Fibroblast of lung (primary cell): ENCODE results near the gene AOC3. TPM values are rescaled to one million over a fixed set of nuclear protein-coding genes. Genes with fewer than 3 reads are reported as not detected.
A peak's percentile ranks its signal among the peaks of the same experiment; 100 is the strongest.

Source experiments
- DNase-seq, 2 donors: peaks; one replicate each; pipeline versions ENCODE4 v3.0.0 to v3.0.0-alpha.2; 2010; ENCODE audit warnings: low read depth in 2 of 2
- H2AFZ ChIP-seq: 2 replicates; pipeline ENCODE4 v1.5.1; 2012; ENCODE audit warnings: low read length, control low read depth, inconsistent platforms
- H3K27ac ChIP-seq: 2 replicates; pipeline ENCODE4 v1.5.1; 2011; ENCODE audit warnings: low read length, control low read depth; ENCODE audit not compliant: insufficient read depth
- H3K27me3 ChIP-seq: 2 replicates; pipeline ENCODE4 v1.5.1; 2011; ENCODE audit warnings: mild to moderate bottlenecking, low read length; ENCODE audit not compliant: control insufficient read depth, insufficient read depth
- H3K36me3 ChIP-seq: 2 replicates; pipeline ENCODE4 v1.5.1; 2011; ENCODE audit warnings: low read length; ENCODE audit not compliant: control insufficient read depth, insufficient read depth
- H3K4me1 ChIP-seq: 2 replicates; pipeline ENCODE4 v1.5.1; 2011; ENCODE audit warnings: low read length; ENCODE audit not compliant: control insufficient read depth, insufficient read depth; ENCODE audit errors: extremely low read depth
- H3K4me2 ChIP-seq: 2 replicates; pipeline ENCODE4 v1.5.1; 2011; ENCODE audit warnings: low read length, control low read depth; ENCODE audit not compliant: insufficient read depth; ENCODE audit errors: extremely low read depth
- H3K4me3 ChIP-seq, 4 experiments: fragments of 200-600 bp in 1 of 4; sonication (generic) in 1 of 4; replicated peaks in 1 of 4; 2 replicates each; pipeline ENCODE4 v1.5.1; 2011 to 2016; ENCODE audit warnings: low read length in 4 of 4, low read depth in 3 of 4, mild to moderate bottlenecking in 3 of 4, control low read depth in 2 of 4, inconsistent platforms in 1 of 4, mixed read lengths in 1 of 4; ENCODE audit not compliant: insufficient read depth in 1 of 4; ENCODE audit errors: control extremely low read depth in 1 of 4
- H3K79me2 ChIP-seq: 2 replicates; pipeline ENCODE4 v1.5.1; 2012; ENCODE audit warnings: mild to moderate bottlenecking, low read length, inconsistent platforms; ENCODE audit not compliant: control insufficient read depth, insufficient read depth
- H3K9ac ChIP-seq: 2 replicates; pipeline ENCODE4 v1.5.1; 2011; ENCODE audit warnings: mild to moderate bottlenecking, low read length, control low read depth; ENCODE audit not compliant: insufficient read depth
- H3K9me3 ChIP-seq: 2 replicates; pipeline ENCODE4 v1.5.1; 2012; ENCODE audit warnings: low read depth, low read length; ENCODE audit not compliant: control insufficient read depth, insufficient read depth
- H4K20me1 ChIP-seq: 2 replicates; pipeline ENCODE4 v1.5.1; 2011; ENCODE audit warnings: low read length; ENCODE audit not compliant: control insufficient read depth, insufficient read depth; ENCODE audit errors: extremely low read depth
- EZH2 ChIP-seq: IDR thresholded peaks from 2 replicates; pipeline ENCODE4 v1.5.1; 2012; ENCODE audit warnings: low read length, control low read depth, mild to moderate bottlenecking; ENCODE audit errors: missing control alignments
- polyA minus RNA-seq: library from RNA; depleted of rRNA, polyadenylated mRNA; stranded (reverse); fragments of >200 nt; gene quantifications from 2 replicates; pipeline ENCODE4 v1.2.3, GENCODE V29; 2011; ENCODE audit warnings: low replicate concordance
- polyA plus RNA-seq, 2 donors: library from polyadenylated mRNA; depleted of rRNA in 1 of 2; stranded (reverse) in 1 of 2; unstranded in 1 of 2; fragments of >200 nt; gene quantifications; 2 replicates each; pipeline ENCODE4 v1.2.1, GENCODE V29; 2011 to 2012; ENCODE audit warnings: missing spikeins in 1 of 2
- total RNA-seq: library from RNA; depleted of rRNA; stranded (reverse); fragments of >200 nt; gene quantifications from 2 replicates; pipeline ENCODE4 v1.2.1, GENCODE V29; 2014
- TF ChIP-seq, protein P1 (sequence below), 2 donors: IDR thresholded peaks in 1 of 2; conservative IDR thresholded peaks in 1 of 2; 1 replicate in 1 of 2; 2 replicates in 1 of 2; pipeline ENCODE4 v1.5.1; 2011 to 2012; ENCODE audit warnings: low read length in 2 of 2, control low read depth in 1 of 2, inconsistent platforms in 1 of 2, low read depth in 1 of 2, mild to moderate bottlenecking in 1 of 2

The AOC3 gene, protein sequence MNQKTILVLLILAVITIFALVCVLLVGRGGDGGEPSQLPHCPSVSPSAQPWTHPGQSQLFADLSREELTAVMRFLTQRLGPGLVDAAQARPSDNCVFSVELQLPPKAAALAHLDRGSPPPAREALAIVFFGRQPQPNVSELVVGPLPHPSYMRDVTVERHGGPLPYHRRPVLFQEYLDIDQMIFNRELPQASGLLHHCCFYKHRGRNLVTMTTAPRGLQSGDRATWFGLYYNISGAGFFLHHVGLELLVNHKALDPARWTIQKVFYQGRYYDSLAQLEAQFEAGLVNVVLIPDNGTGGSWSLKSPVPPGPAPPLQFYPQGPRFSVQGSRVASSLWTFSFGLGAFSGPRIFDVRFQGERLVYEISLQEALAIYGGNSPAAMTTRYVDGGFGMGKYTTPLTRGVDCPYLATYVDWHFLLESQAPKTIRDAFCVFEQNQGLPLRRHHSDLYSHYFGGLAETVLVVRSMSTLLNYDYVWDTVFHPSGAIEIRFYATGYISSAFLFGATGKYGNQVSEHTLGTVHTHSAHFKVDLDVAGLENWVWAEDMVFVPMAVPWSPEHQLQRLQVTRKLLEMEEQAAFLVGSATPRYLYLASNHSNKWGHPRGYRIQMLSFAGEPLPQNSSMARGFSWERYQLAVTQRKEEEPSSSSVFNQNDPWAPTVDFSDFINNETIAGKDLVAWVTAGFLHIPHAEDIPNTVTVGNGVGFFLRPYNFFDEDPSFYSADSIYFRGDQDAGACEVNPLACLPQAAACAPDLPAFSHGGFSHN
- total RNA-seq (0.17 and 0.26 TPM in 2 replicates), polyA plus RNA-seq (0.23 and 3.5 TPM in 2 replicates), polyA minus RNA-seq (5.3 TPM in 1 of 2 replicates, not detected in the other)
- 0.28 and 3.0 TPM in 2 replicates for polyA plus RNA-seq (2012)

DNA sequence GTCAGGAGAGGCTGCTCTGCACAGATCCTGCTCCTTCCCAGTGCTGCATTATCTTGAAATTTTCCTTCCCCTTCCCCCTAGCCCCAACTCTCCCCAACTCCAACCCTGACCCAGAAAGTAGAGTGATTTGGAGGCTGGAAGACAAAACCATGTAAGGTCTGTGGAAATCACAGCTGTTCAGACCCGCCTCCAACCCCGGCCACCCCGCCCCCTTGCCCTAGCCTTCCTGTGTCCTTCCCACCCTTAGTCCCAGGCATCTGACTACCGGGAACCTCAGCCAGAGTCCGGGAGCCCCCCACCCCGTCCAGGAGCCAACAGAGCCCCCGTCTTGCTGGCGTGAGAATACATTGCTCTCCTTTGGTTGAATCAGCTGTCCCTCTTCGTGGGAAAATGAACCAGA is at the start of gene AOC3:
Gene AOC3, plus strand, starts transcription at position 246 of the 400 bp plus-strand sequence. Its CDS starts 145 bp downstream, at position 391.
- no peak for TF ChIP-seq EZH2
- TF ChIP-seq, protein P1, sequence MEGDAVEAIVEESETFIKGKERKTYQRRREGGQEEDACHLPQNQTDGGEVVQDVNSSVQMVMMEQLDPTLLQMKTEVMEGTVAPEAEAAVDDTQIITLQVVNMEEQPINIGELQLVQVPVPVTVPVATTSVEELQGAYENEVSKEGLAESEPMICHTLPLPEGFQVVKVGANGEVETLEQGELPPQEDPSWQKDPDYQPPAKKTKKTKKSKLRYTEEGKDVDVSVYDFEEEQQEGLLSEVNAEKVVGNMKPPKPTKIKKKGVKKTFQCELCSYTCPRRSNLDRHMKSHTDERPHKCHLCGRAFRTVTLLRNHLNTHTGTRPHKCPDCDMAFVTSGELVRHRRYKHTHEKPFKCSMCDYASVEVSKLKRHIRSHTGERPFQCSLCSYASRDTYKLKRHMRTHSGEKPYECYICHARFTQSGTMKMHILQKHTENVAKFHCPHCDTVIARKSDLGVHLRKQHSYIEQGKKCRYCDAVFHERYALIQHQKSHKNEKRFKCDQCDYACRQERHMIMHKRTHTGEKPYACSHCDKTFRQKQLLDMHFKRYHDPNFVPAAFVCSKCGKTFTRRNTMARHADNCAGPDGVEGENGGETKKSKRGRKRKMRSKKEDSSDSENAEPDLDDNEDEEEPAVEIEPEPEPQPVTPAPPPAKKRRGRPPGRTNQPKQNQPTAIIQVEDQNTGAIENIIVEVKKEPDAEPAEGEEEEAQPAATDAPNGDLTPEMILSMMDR (conservative IDR thresholded peaks at IDR 0.05 in 1 of 2, IDR thresholded peaks at IDR 0.05 in 1 of 2; ENCODE audit: low read depth in 1 of 2, low read length in 2 of 2), result no peak
- Histone ChIP-seq H3K4me2 (no peak within 1 kb of the TSS), H3K4me3 (no peak within 1 kb of the TSS), H3K9me3 (no peaks in the 10 kb centered on the region), H3K79me2 (no peaks in the 10 kb centered on the region), H3K27ac (no peak within 1 kb of the TSS), H2AFZ (no peak within 1 kb of the TSS), H3K9ac (no peak within 1 kb of the TSS), H3K27me3 (peaks cover 2% of the 10 kb centered on the region), H3K4me1 (peaks cover 2% of the 10 kb centered on the region), H3K36me3 (no peaks in the 10 kb centered on the region), H4K20me1 (no peaks in the 10 kb centered on the region)
- DNase-seq, result no peak

GRCh38 chr17:42803074-42803883 is 47.7 kb upstream of the AOC3 start:
- Histone ChIP-seq H3K27me3 (no peaks in the 10 kb centered on the region), H3K4me3 (no peak overlapping the region), H3K4me2 (no peak overlapping the region)

More at GRCh38 chr17:42803074-42803883, 47.7 kb upstream of the AOC3 start:
- H3K9ac ChIP-seq, result no peak overlapping the region
- no peaks in the 10 kb centered on the region for H3K79me2 ChIP-seq
- no peaks in the 10 kb centered on the region for H3K36me3 ChIP-seq
- H2AFZ ChIP-seq, result no peak overlapping the region
- H3K4me1 ChIP-seq, result no peaks in the 10 kb centered on the region
- H3K27ac ChIP-seq, result no peak overlapping the region
- no peak for TF ChIP-seq EZH2
- TF ChIP-seq, protein P1 (conservative IDR thresholded peaks at IDR 0.05 in 1 of 2, IDR thresholded peaks at IDR 0.05 in 1 of 2; ENCODE audit: low read depth in 1 of 2, low read length in 2 of 2), result no peak
- DNase-seq, result peak; percentile 19 to 36
- no peaks in the 10 kb centered on the region for H3K9me3 ChIP-seq
- H4K20me1 ChIP-seq, result no peaks in the 10 kb centered on the region
